ENCODE measurements around the gene VAV2.

DNA sequence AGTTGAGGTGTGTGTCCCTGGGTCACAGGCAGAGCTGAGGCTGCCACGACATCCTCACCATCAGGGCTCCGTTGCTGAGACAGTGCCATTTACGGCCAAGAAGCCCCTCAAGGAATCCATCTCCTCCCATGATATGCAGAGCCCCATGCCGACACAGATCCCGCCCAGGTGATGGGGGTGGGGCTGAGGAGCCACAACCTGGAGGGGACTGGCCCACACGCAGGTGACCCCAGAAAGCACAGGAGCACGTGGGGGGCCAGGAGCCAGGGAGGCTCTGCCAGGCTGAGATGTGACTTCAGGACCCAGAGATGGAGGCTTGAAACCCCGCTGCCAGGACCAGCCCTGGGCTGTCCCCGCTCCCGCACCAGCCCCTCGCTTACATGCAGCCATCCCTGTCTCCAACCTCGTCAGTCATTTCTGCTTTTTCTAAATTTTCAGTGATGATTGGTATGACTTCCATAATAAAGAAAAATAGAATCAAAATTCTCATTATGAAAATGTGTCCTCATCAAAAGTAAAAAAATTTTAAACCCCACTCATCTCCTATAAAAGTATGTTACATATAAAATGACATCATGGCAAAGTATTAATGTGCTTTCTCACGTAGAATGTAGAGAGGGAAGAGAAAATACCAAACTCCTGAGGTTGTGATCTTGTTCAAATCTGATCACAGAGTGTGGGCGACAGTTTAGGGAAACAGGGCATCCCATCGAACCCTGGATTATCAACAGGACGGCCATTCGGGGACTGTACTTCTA, 155.9 kb downstream of the VAV2 start:
- TF ChIP-seq CTCF (IDR thresholded peaks at IDR 0.05): no peak
- no peak for TF ChIP-seq POLR2A (IDR thresholded peaks at IDR 0.05)

Data from uterus (tissue), 2 donors.